Measurements from ENCODE around the gene FLNB. TPM values are rescaled to one million over a fixed set of nuclear protein-coding genes. Genes with fewer than 3 reads are reported as not detected.

The FLNB gene
- total and polyA plus RNA-seq, 2 of the 8 experiments (the other 6 are each of a cell fraction or from before 2014, with no cell fraction given): 72.3 to 118 TPM

DNA sequence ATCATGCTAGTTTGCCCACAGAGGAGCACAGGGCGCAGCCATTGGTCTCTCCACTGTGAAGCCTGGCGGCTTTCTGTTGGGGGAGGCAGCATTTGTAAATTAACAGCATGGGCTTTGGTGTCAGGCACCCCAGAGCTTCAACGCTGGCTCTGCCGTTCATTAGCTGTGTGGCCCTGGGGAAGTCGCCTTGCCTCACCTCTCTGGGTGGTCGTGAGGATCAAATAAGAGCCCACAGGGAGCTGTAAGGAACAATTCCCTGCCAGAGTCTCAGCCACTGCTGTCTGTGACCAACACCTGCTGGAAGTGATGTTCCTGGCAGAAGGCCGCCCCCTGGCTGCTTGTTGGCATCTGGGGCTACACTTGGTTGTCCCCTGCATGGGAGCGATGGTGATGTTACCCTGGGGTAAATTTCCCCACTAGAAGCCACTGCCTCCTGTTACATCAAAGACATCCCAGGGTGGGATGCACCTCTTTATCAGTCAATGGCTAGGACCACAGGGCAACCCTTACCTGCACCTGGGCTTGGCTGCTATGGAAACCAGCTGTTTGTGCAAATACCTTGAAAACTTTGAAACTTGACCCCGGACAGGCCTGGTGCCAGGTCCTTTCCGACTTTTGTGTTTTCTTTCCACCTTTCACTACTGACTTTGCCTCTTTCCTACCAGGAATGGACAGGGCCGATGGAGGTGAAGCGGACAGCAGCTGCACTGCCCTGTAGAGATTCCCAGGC, 165.6 kb downstream of the FLNB start:
- Histone ChIP-seq H2BK12ac (ENCODE audit: low read depth, low read length) (no peak overlapping the region), H4K20me1 (replicated peaks in 1 of 2; ENCODE audit: control insufficient read depth in 1 of 2, insufficient read depth in 2 of 2, low read length in 2 of 2) (peaks cover 0 to 1% of the 10 kb centered on the region in 2 experiments), H3K4me1 (replicated peaks in 1 of 4; ENCODE audit: control insufficient read depth in 3 of 4, insufficient read depth in 4 of 4, low read length in 3 of 4) (peaks cover 4 to 24% (median 15%) of the 10 kb centered on the region in 4 experiments), H3K4ac (replicated peaks; ENCODE audit: insufficient read length, low read depth, low read length) (no peak overlapping the region), H3K23me2 (ENCODE audit: low read depth, low read length) (no peaks in the 10 kb centered on the region), H3K4me3 (ENCODE audit: extremely low read depth in 1 of 4, insufficient read depth in 2 of 4, low read depth in 3 of 4, low read length in 4 of 4) (no peak overlapping the region; a peak in 1 of 8 replicates), H3K27ac (ENCODE audit: low read depth, low read length) (no peak overlapping the region), H3K27me3 (replicated peaks in 1 of 4; ENCODE audit: control insufficient read depth in 3 of 4, extremely low read depth in 1 of 4, insufficient read depth in 3 of 4, low read length in 3 of 4) (peaks cover 0 to 6% (median 2%) of the 10 kb centered on the region in 4 experiments; a peak in 2 of 7 replicates), H2BK5ac (ENCODE audit: low read depth, low read length) (no peak overlapping the region), H4K8ac (ENCODE audit: extremely low read depth, insufficient read depth, low read length) (no peak overlapping the region), H2BK15ac (ENCODE audit: low read length) (no peak overlapping the region), H2AK5ac (ENCODE audit: low read depth, low read length) (no peak overlapping the region), H4K5ac (ENCODE audit: insufficient read length, low read depth, low read length) (no peak overlapping the region), H3K9me3 (ENCODE audit: insufficient read depth in 2 of 2, low read depth in 1 of 2, low read length in 1 of 2) (no peaks in the 10 kb centered on the region), H3K79me2 (ENCODE audit: control insufficient read depth in 1 of 2, insufficient read depth in 2 of 2, low read length in 2 of 2) (no peaks in the 10 kb centered on the region), H3K4me2 (ENCODE audit: insufficient read depth in 1 of 2, low read depth in 2 of 2, low read length in 2 of 2) (no peak overlapping the region), H2BK20ac (ENCODE audit: low read length) (no peak overlapping the region), H3K79me1 (ENCODE audit: low read depth, low read length) (no peaks in the 10 kb centered on the region), H3K9ac (replicated peaks in 1 of 4; ENCODE audit: extremely low read depth in 1 of 4, low read depth in 3 of 4, low read length in 3 of 4) (no peak overlapping the region; a peak in 1 of 7 replicates), H3K36me3 (ENCODE audit: control insufficient read depth in 2 of 4, insufficient read depth in 4 of 4, low read length in 3 of 4) (peaks cover 0 to 15% (median 7%) of the 10 kb centered on the region in 4 experiments; a peak in 4 of 8 replicates), H3K56ac (replicated peaks; ENCODE audit: insufficient read length, low read depth, low read length) (no peak overlapping the region), H3K14ac (ENCODE audit: insufficient read length) (no peak overlapping the region), H2AFZ (ENCODE audit: low read length) (no peak overlapping the region), H3K18ac (ENCODE audit: extremely low read depth, low read length) (no peak overlapping the region), H3K23ac (ENCODE audit: insufficient read length) (no peak overlapping the region), H4K91ac (replicated peaks; ENCODE audit: insufficient read length, low read length) (no peak overlapping the region), H2BK120ac (replicated peaks; ENCODE audit: low read depth, low read length) (no peak overlapping the region)
- POLR2A ChIA-PET (ENCODE audit: partially characterized antibody): interaction anchor here (1.3 to 2.0 kb wide), 2 partner anchors 132 to 165 kb away, joined by 3 to 5 read pairs; partner anchors contain the start of genes FLNB, HTD2 and RPP14
- DNase-seq (ENCODE audit: low read depth in 1 of 2, low spot score in 2 of 2) (peak in 1 of 2 experiments; percentile 81), FAIRE-seq (no peak)
- CTCF ChIA-PET (ENCODE audit: partially characterized antibody): interaction anchor here (0.6 to 2.8 kb wide), 15 partner anchors 8 to 166 kb away, joined by 3 to 17 read pairs (median 4); partner anchors contain the start of genes FLNB, HTD2 and RPP14
- 62% methylated on average over 12 of the region's 12 CpGs; no CpG with 5 or more reads in 1 of the 2 experiments for WGBS, 2 experiments (ENCODE audit: extremely low coverage in 1 of 2, insufficient coverage in 1 of 2, insufficient read length in 1 of 2, insufficient replicate concordance in 2 of 2, low coverage in 1 of 2, low lambda C conversion rate in 2 of 2, missing lambda C conversion rate in 1 of 2)
- no peak for TF ChIP-seq CEBPB (IDR thresholded peaks at IDR 0.05; ENCODE audit: low read depth, low read length)
- no peak for TF ChIP-seq CREB1 (IDR thresholded peaks at IDR 0.05)
- no peak for TF ChIP-seq MAFK (IDR thresholded peaks at IDR 0.05; ENCODE audit: low read depth, low read length)
- no peak for TF ChIP-seq SIN3A (conservative IDR thresholded peaks at IDR 0.05 in 1 of 2, IDR thresholded peaks at IDR 0.05 in 1 of 2; ENCODE audit: low read depth in 1 of 2, low read length in 2 of 2)
- no peak for TF ChIP-seq SUZ12 (IDR thresholded peaks at IDR 0.05; ENCODE audit: low read length)
